Measurements from ENCODE around the gene EPHA6.
"Not testable (repeated sequence)": the region's sequence is repeated elsewhere in the genome, so short reads cannot be mapped to it uniquely, and the experiment has no call there.

The EPHA6 gene

GRCh38 chr3:97495896-97496295 lies 681.5 kb downstream of the EPHA6 start:
- no peak overlapping the region for H3K4me3 ChIP-seq (ENCODE audit: low read length)
- TF ChIP-seq ZNF274 (IDR thresholded peaks at IDR 0.05; ENCODE audit: low read depth, low read length) = no peak

GRCh38 chr3:97497138-97497537 lies 682.7 kb downstream of the EPHA6 start:
- H3K4me3 ChIP-seq (ENCODE audit: low read length) = no peak overlapping the region
- TF ChIP-seq ZNF274 (IDR thresholded peaks at IDR 0.05; ENCODE audit: low read depth, low read length) = no peak

GRCh38 chr3:97504463-97504862 lies 690.1 kb downstream of the EPHA6 start:
- no peak overlapping the region for H3K4me3 ChIP-seq (ENCODE audit: low read length)
- no peak for TF ChIP-seq ZNF274 (IDR thresholded peaks at IDR 0.05; ENCODE audit: low read depth, low read length)

GRCh38 chr3:97510795-97511194 lies 696.4 kb downstream of the EPHA6 start:
- H3K4me3 ChIP-seq (ENCODE audit: low read length) = no peak overlapping the region
- TF ChIP-seq ZNF274 (IDR thresholded peaks at IDR 0.05; ENCODE audit: low read depth, low read length) = no peak

- TF ChIP-seq ZNF274 (IDR thresholded peaks at IDR 0.05; ENCODE audit: low read depth, low read length) = no peak
- no peak overlapping the region for H3K4me3 ChIP-seq (ENCODE audit: low read length)
Observed at GRCh38 chr3:97515076-97515475, 700.7 kb downstream of the EPHA6 start.

- no peak overlapping the region for H3K4me3 ChIP-seq (ENCODE audit: low read length)
- TF ChIP-seq ZNF274 (IDR thresholded peaks at IDR 0.05; ENCODE audit: low read depth, low read length) = no peak
Observed at GRCh38 chr3:97530691-97531090, 716.3 kb downstream of the EPHA6 start.

GRCh38 chr3:97547573-97547972 lies 733.2 kb downstream of the EPHA6 start:
- H3K4me3 ChIP-seq (ENCODE audit: low read length) = not testable (repeated sequence)

- no peak overlapping the region for H3K4me3 ChIP-seq (ENCODE audit: low read length)
- no peak for TF ChIP-seq ZNF274 (IDR thresholded peaks at IDR 0.05; ENCODE audit: low read depth, low read length)
Observed at GRCh38 chr3:97550408-97550807, 736.0 kb downstream of the EPHA6 start.

- TF ChIP-seq ZNF274 (IDR thresholded peaks at IDR 0.05; ENCODE audit: low read depth, low read length) = no peak
- H3K4me3 ChIP-seq (ENCODE audit: low read length) = no peak overlapping the region
Observed at GRCh38 chr3:97552186-97552585, 737.8 kb downstream of the EPHA6 start.

- no peak for TF ChIP-seq ZNF274 (IDR thresholded peaks at IDR 0.05; ENCODE audit: low read depth, low read length)
- no peak overlapping the region for H3K4me3 ChIP-seq (ENCODE audit: low read length)
Observed at GRCh38 chr3:97575742-97576141, 761.3 kb downstream of the EPHA6 start.

- H3K4me3 ChIP-seq (ENCODE audit: low read length) = no peak overlapping the region
- TF ChIP-seq ZNF274 (IDR thresholded peaks at IDR 0.05; ENCODE audit: low read depth, low read length) = no peak
Observed at GRCh38 chr3:97576221-97576620, 761.8 kb downstream of the EPHA6 start.

- TF ChIP-seq ZNF274 (IDR thresholded peaks at IDR 0.05; ENCODE audit: low read depth, low read length) = no peak
- H3K4me3 ChIP-seq (ENCODE audit: low read length) = no peak overlapping the region
Observed at GRCh38 chr3:97579365-97579764, 765.0 kb downstream of the EPHA6 start.

- TF ChIP-seq ZNF274 (IDR thresholded peaks at IDR 0.05; ENCODE audit: low read depth, low read length) = no peak
- no peak overlapping the region for H3K4me3 ChIP-seq (ENCODE audit: low read length)
Observed at GRCh38 chr3:97610626-97611025, 796.2 kb downstream of the EPHA6 start.

- TF ChIP-seq ZNF274 (IDR thresholded peaks at IDR 0.05; ENCODE audit: low read depth, low read length) = no peak
- H3K4me3 ChIP-seq (ENCODE audit: low read length) = no peak overlapping the region
Observed at GRCh38 chr3:97612632-97613031, 798.2 kb downstream of the EPHA6 start.

GRCh38 chr3:97613139-97613538 lies 798.7 kb downstream of the EPHA6 start:
- TF ChIP-seq ZNF274 (IDR thresholded peaks at IDR 0.05; ENCODE audit: low read depth, low read length) = no peak

GRCh38 chr3:97620514-97620913 lies 806.1 kb downstream of the EPHA6 start:
- H3K4me3 ChIP-seq (ENCODE audit: low read length) = not testable (repeated sequence)

More at GRCh38 chr3:97613139-97613538, 798.7 kb downstream of the EPHA6 start:
- no peak overlapping the region for H3K4me3 ChIP-seq (ENCODE audit: low read length)

- TF ChIP-seq ZNF274 (IDR thresholded peaks at IDR 0.05; ENCODE audit: low read depth, low read length) = no peak
- H3K4me3 ChIP-seq (ENCODE audit: low read length) = no peak overlapping the region
Observed at GRCh38 chr3:97636465-97636864, 822.1 kb downstream of the EPHA6 start.

All from GM08714 (cell line).